T-helper 17 cell (primary cell): Measurements from ENCODE around the gene EGR4. TPM values are rescaled to one million over a fixed set of nuclear protein-coding genes. Genes with fewer than 3 reads are reported as not detected.
A peak's percentile ranks its signal among the peaks of the same experiment; 100 is the strongest.

ENCODE experiments used
- ATAC-seq: fragments of 150-1000 bp; cut with Tn5 transposase; 2 replicates; pipeline ENCODE4 v1.10.0; 2021; ENCODE audit warnings: mild to moderate bottlenecking, moderate library complexity
- DNase-seq, 3 donors: peaks; one replicate each; pipeline versions ENCODE4 v3.0.0 to v3.0.0-alpha.2; 2020 to 2021
- H3K9me3 ChIP-seq: one replicate; pipeline ENCODE4 v1.7.0; 2013; ENCODE audit warnings: low read length, mild to moderate bottlenecking; ENCODE audit not compliant: control insufficient read depth, poor library complexity, severe bottlenecking
- H3K27ac Mint-ChIP-seq: one replicate; pipeline ENCODE4 v1.8.0; 2022; ENCODE audit warnings: mild to moderate bottlenecking, moderate library complexity, mixed read lengths
- H3K27me3 Mint-ChIP-seq: one replicate; pipeline ENCODE4 v1.8.0; 2022; ENCODE audit warnings: mixed read lengths
- H3K36me3 Mint-ChIP-seq: one replicate; pipeline ENCODE4 v1.8.0; 2022; ENCODE audit warnings: low read depth, mixed read lengths
- H3K4me1 Mint-ChIP-seq: one replicate; pipeline ENCODE4 v1.8.0; 2022; ENCODE audit warnings: mild to moderate bottlenecking, mixed read lengths
- H3K4me3 Mint-ChIP-seq: one replicate; pipeline ENCODE4 v1.8.0; 2022; ENCODE audit warnings: mild to moderate bottlenecking, moderate library complexity, mixed read lengths
- total RNA-seq, 4 donors: library from RNA in 2 of 4; stranded (reverse) in 2 of 4; gene quantifications; one replicate each; pipeline ENCODE4 v1.2.3 and lab custom pipeline; 2022 to 2026

EGR4 gene
- total RNA-seq, 2 donors from 2014 or later, result 0.52 to 0.70 TPM

DNA sequence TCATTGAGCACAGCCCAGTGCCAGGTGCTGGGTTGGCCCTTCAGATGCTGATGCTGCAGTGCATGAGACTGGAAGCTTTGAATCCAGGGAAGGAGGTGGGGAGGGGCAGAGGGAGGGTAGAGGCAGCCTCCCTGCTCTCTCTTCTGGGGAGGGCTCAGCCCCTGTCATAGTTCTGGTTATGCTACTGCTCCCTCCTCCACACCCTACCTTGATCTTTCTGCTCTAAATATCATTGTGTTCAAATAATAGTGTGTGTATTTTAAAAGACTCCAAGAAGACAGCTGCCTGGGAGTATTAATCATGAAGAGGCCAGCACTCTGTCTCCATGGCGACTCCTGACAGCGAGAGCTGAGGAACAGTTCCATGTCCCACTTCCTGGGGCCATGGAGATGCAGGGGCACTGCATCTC is 3.8 kb upstream of the EGR4 start:
- ATAC-seq (no peak), DNase-seq (no peak)
- Mint-ChIP-seq H3K36me3 (no peaks in the 10 kb centered on the region), H3K27me3 (peaks cover 68% of the 10 kb centered on the region), H3K27ac (no peak overlapping the region), H3K4me3 (no peak overlapping the region), H3K4me1 (peaks cover 3% of the 10 kb centered on the region)
- H3K9me3 ChIP-seq, result no peaks in the 10 kb centered on the region

GRCh38 chr2:73295751-73296400 is 2.5 kb upstream of the EGR4 start:
- DNase-seq (no peak), ATAC-seq (no peak)
- Mint-ChIP-seq H3K36me3 (no peaks in the 10 kb centered on the region), H3K27me3 (peaks cover 64% of the 10 kb centered on the region), H3K4me1 (peaks cover 9% of the 10 kb centered on the region), H3K4me3 (no peak overlapping the region), H3K27ac (peak overlapping the region; percentile 3)
- no peaks in the 10 kb centered on the region for H3K9me3 ChIP-seq

DNA sequence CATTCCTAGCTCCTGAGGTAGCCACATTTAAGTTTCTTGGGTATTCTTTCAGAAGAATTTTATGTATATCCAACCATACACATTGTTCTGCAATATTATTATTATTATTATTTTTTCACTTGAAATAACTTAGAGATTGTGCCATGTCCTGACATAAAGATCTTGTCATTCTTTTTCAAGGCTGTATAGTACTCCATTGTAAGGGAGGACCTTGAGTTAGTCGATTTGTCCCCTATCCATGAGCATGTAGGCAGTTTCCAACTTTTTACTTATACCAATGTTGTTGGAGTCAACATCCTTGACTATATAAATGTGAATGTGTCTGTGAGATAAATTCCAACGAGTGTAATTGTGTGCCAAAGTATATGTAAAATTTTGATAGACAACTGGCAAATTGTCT is 891 bp upstream of the EGR4 start:
- Mint-ChIP-seq H3K4me1 (peaks cover 9% of the 10 kb centered on the region), H3K27me3 (peaks cover 62% of the 10 kb centered on the region), H3K4me3 (no peak overlapping the region), H3K36me3 (no peaks in the 10 kb centered on the region), H3K27ac (peak overlapping the region; percentile 21)
- H3K9me3 ChIP-seq, result no peaks in the 10 kb centered on the region
- DNase-seq (no peak), ATAC-seq (no peak)

DNA sequence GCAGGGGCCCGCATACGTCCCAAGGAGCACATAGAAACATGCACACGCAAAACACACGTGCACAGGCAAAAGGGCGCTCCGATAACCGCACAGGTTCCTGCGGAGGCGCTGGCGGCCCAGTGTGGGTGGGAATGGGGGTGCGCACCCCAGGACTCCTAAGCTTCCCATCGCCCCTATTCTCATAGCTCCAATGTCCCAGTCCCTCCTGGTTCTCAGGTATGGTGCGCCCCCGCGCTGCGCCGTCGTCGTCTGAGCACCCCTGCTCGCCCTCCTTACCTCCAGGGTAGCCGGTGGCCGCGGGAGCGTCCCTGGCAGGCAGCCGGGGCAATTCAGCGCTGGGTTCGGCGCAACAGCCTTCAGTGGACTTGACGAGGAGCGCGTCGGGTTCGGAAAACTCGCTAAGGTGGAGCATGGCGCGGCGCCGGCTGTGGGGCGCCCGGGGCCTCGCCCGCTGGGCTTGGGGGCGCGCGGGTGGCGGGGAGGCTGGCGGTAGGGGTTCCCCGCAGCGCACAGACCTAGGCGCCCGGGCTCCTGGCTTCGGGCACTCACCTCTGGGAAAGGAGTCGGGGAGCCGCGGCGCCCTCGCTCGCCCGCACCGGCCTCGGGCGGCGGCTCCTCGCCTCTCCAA is 328 bp downstream of the EGR4 start:
- Mint-ChIP-seq H3K4me1 (peaks cover 6% of the 10 kb centered on the region), H3K36me3 (peaks cover 3% of the 10 kb centered on the region), H3K27ac (peak overlapping the region; percentile 24), H3K4me3 (peak overlapping the region; percentile 75), H3K27me3 (peaks cover 65% of the 10 kb centered on the region)
- DNase-seq, result peak in 1 of 3 donors; percentile 14
- peak; percentile 4 for ATAC-seq
- no peaks in the 10 kb centered on the region for H3K9me3 ChIP-seq

DNA sequence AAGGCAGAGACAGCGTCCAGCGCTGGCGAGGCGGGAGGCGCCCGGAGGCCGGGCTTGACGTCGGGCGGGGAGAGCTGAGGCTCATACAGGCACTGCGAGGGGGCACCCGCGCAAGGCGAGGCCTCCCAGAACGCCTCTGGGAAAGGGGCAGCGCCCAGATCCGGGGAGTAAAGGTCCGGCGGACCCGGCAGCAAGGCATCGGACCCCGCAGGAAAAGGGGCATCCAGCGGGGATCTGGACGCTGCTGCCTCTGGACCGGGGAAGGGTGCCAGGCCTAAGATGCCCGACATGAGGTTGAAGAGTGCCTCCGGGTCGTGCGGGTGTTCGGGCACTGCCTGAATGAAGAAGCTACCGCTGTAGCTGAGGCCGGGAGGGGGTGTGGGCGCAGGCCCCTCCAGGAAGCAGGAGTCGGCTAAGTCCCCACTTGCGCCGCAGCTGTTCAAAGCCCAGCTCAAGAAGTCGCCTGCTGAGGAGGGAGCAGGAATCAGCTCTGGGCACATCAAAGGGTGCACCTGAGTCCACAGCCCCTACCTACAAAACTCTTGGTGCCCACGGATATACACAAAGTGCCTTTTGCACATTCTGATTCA is 937 bp downstream of the EGR4 start:
- Mint-ChIP-seq H3K36me3 (peaks cover 3% of the 10 kb centered on the region), H3K4me1 (peaks cover 6% of the 10 kb centered on the region), H3K27me3 (peaks cover 61% of the 10 kb centered on the region), H3K27ac (peak overlapping the region; percentile 24), H3K4me3 (peak overlapping the region; percentile 75)
- H3K9me3 ChIP-seq, result no peaks in the 10 kb centered on the region
- no peak for DNase-seq
- no peak for ATAC-seq

- peak overlapping the region; percentile 41 for H3K27ac Mint-ChIP-seq
- H3K27me3 Mint-ChIP-seq, result peaks cover 59% of the 10 kb centered on the region
- ATAC-seq (peak; percentile 13), DNase-seq (peak in 1 of 3 donors; percentile 16)
- H3K4me1 Mint-ChIP-seq, result peaks cover 6% of the 10 kb centered on the region
- peak overlapping the region; percentile 75 for H3K4me3 Mint-ChIP-seq
- peaks cover 5% of the 10 kb centered on the region for H3K36me3 Mint-ChIP-seq
- H3K9me3 ChIP-seq, result no peaks in the 10 kb centered on the region
Observed at GRCh38 chr2:73291461-73292315, 1.7 kb downstream of the EGR4 start.

DNA sequence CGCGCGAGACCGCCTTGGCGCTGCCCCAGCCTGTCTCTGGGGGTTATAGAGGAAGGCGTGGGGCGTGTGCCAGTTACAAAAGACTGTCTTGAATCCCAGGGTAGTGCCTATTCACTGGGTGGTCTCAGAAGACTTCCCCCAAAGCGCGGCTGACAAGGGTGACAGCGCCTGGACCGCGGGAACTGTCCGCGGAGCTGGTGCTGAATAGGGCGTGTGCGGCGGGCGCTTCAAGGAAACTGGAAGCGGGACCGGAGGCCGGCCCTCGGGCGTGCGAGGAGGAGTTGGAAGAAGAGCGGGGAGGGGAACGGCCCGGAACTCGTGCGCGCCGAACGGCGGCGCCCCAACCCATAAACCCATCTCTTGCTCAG is 2.3 kb downstream of the EGR4 start:
- Mint-ChIP-seq H3K27ac (peak overlapping the region; percentile 41), H3K27me3 (peaks cover 59% of the 10 kb centered on the region), H3K4me3 (peak overlapping the region; percentile 75), H3K36me3 (peaks cover 5% of the 10 kb centered on the region), H3K4me1 (peaks cover 8% of the 10 kb centered on the region)
- DNase-seq, result peak; percentile 36 to 54 (median 47)
- H3K9me3 ChIP-seq, result no peaks in the 10 kb centered on the region
- peak; percentile 26 for ATAC-seq

DNA sequence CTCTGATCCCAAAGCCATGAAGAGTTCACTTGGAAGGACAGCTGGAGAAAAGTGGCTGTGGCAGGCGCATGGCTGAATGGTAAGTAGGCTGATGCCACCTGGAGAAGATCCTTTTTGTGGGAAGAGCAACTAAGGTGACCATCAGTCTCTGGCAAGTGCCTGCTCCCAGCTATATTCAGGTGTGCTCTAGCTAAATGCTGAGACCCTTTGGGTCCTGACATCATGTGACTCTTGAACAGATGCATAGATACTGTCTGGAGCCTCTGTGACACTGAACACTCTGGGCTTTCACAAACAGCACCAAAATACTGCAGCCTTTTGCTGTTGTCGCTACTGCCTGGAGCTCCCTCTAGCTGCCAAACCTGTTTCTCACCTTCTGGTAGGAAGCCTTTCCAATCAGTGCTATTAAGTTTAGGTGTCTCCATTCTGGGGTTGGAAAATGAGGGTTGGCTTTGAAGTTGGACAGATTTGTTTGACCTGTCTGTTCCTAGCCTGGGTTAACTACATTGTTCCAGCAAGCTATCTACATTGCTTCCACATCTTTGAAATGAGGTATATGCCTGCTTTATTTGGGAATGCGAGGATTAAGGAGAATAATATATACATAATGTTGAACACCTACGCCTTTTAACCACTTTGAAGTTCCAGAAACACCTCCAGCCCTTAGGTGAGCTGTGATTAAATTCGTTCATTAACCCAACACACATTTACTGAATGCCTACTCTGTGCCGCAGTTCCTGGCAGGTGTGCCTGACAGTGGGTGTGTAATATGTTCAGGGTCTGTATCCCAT is 3.1 kb downstream of the EGR4 start:
- Mint-ChIP-seq H3K4me1 (peaks cover 14% of the 10 kb centered on the region), H3K27ac (peak overlapping the region; percentile 41), H3K4me3 (peak overlapping the region; percentile 75), H3K27me3 (peaks cover 56% of the 10 kb centered on the region), H3K36me3 (peaks cover 5% of the 10 kb centered on the region)
- ATAC-seq, result no peak
- no peaks in the 10 kb centered on the region for H3K9me3 ChIP-seq
- peak in 1 of 3 donors; percentile 41 for DNase-seq

- H3K27ac Mint-ChIP-seq, result no peak overlapping the region
- peaks cover 5% of the 10 kb centered on the region for H3K36me3 Mint-ChIP-seq
- H3K9me3 ChIP-seq, result no peaks in the 10 kb centered on the region
- no peak overlapping the region for H3K4me3 Mint-ChIP-seq
- DNase-seq (no peak), ATAC-seq (no peak)
- peaks cover 54% of the 10 kb centered on the region for H3K27me3 Mint-ChIP-seq
- peaks cover 18% of the 10 kb centered on the region for H3K4me1 Mint-ChIP-seq
Observed at GRCh38 chr2:73289304-73289703, 4.0 kb downstream of the EGR4 start.

GRCh38 chr2:73286134-73286655 is 7.2 kb downstream of the EGR4 start:
- Mint-ChIP-seq H3K4me1 (peaks cover 20% of the 10 kb centered on the region), H3K4me3 (peak overlapping the region; percentile 1), H3K27ac (no peak overlapping the region), H3K36me3 (peaks cover 5% of the 10 kb centered on the region), H3K27me3 (peaks cover 48% of the 10 kb centered on the region)
- ATAC-seq, result no peak
- no peak for DNase-seq
- no peaks in the 10 kb centered on the region for H3K9me3 ChIP-seq

DNA sequence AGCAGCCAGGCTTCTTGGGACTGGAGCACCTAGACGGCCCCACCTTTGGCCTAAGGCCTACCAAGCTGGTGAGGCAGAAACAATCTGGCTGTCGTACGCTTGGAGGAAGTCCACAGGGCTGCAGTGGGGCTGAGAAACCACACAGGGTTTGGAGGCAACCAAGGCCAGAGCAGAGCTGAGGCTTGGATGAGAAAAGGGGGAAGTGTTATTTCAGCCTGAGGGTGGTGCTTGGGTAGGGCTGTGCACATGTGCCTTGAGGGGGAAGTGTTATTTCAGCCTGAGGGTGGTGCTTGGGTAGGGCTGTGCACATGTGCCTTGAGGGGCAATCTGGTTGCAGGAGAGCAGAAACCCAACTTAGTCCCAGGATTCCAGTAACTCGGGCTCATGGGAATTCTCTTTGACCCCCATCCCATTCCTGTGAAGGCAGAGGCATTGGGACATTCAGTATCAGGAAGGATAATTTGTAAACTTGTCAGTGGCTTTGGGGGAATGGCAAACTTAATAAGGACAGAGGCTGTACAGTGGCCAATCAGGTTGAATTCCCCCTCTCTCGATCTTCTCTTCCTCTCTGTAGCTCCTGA is 8.1 kb downstream of the EGR4 start:
- peak overlapping the region; percentile 87 for H3K4me3 Mint-ChIP-seq
- H3K36me3 Mint-ChIP-seq, result peaks cover 5% of the 10 kb centered on the region
- peaks cover 17% of the 10 kb centered on the region for H3K4me1 Mint-ChIP-seq
- no peak overlapping the region for H3K27ac Mint-ChIP-seq
- DNase-seq (no peak), ATAC-seq (peak; percentile 64)
- H3K9me3 ChIP-seq, result no peaks in the 10 kb centered on the region
- H3K27me3 Mint-ChIP-seq, result peaks cover 39% of the 10 kb centered on the region
